SK-N-SH (cell line): ENCODE data around the gene SSTR3. TPM values are rescaled to one million over a fixed set of nuclear protein-coding genes. Genes with fewer than 3 reads are reported as not detected.

ENCODE experiments used
- CTCF ChIA-PET: fragments of 300-600, 350-600 bp; formaldehyde crosslinking; extraction: SDS; loops from one replicate; lab custom pipeline; 2021; lab: Yijun Ruan, JAX
- POLR2A ChIA-PET: fragments of 350-600 bp; sonication (Branson Sonifier 250); formaldehyde crosslinking; extraction: SDS; loops from one replicate; lab custom pipeline; 2020; ENCODE audit warnings: antibody characterized with exemption, inconsistent platforms; lab: Yijun Ruan, JAX
- DNase-seq: peaks from one replicate; pipeline ENCODE4 v3.0.0; 2012
- H2AFZ ChIP-seq: fragments of 200-600 bp; sonication (generic); 2 replicates; pipeline ENCODE4 v1.8.1; 2016; ENCODE audit warnings: antibody characterized with exemption, mild to moderate bottlenecking, low read depth
- H3F3A ChIP-seq: fragments of 200-600 bp; sonication (generic); replicated peaks from 2 replicates; pipeline ENCODE3; 2016; ENCODE audit warnings: antibody characterized with exemption, mild to moderate bottlenecking; ENCODE audit not compliant: insufficient read depth
- H3K27ac ChIP-seq, 2 experiments: fragments of 200-500 bp in 1 of 2; fragments of 200-600 bp in 1 of 2; sonication (Bioruptor generic) in 1 of 2; sonication (generic), shearing (Covaris generic) in 1 of 2; 2 replicates each; pipeline versions ENCODE4 v1.5.1 to v1.6.1; 2014 to 2016; ENCODE audit warnings: low read depth in 2 of 2, inconsistent platforms in 1 of 2, low read length in 1 of 2, mild to moderate bottlenecking in 1 of 2, mixed read lengths in 1 of 2
- H3K27me3 ChIP-seq: fragments of 200-600 bp; sonication (generic), shearing (Covaris generic); 2 replicates; pipeline ENCODE4 v1.6.1; 2016; ENCODE audit warnings: mixed run types; ENCODE audit not compliant: insufficient read depth
- H3K36me3 ChIP-seq, 2 experiments: fragments of 200-500 bp in 1 of 2; fragments of 200-600 bp in 1 of 2; sonication (Bioruptor generic) in 1 of 2; sonication (generic) in 1 of 2; replicated peaks in 1 of 2; 2 replicates each; pipeline versions ENCODE3 to v1.5.1; 2014 to 2016; ENCODE audit warnings: low read length in 1 of 2, mild to moderate bottlenecking in 1 of 2; ENCODE audit not compliant: insufficient read depth in 2 of 2, control insufficient read depth in 1 of 2
- H3K4me1 ChIP-seq, 2 experiments: fragments of 200-500 bp in 1 of 2; fragments of 200-600 bp in 1 of 2; sonication (Bioruptor generic) in 1 of 2; sonication (generic), shearing (Covaris generic) in 1 of 2; 2 replicates each; pipeline versions ENCODE4 v1.5.1 to v1.6.1; 2014 to 2016; ENCODE audit warnings: low read depth in 1 of 2, low read length in 1 of 2, mixed run types in 1 of 2; ENCODE audit not compliant: insufficient read depth in 2 of 2, control insufficient read depth in 1 of 2
- H3K4me2 ChIP-seq: fragments of 200-600 bp; sonication (generic), shearing (Covaris generic); 2 replicates; pipeline ENCODE4 v1.6.1; 2017; ENCODE audit warnings: mixed run types
- H3K4me3 ChIP-seq, 2 experiments: fragments of 200-500 bp in 1 of 2; fragments of 200-600 bp in 1 of 2; sonication (Bioruptor generic) in 1 of 2; sonication (generic), shearing (Covaris generic) in 1 of 2; 2 replicates each; pipeline versions ENCODE4 v1.5.1 to v1.8.1; 2014 to 2016; ENCODE audit warnings: low read depth in 2 of 2, inconsistent platforms in 1 of 2, low read length in 1 of 2, mild to moderate bottlenecking in 1 of 2, mixed read lengths in 1 of 2, moderate library complexity in 1 of 2
- H3K79me2 ChIP-seq: fragments of 200-600 bp; sonication (generic); 2 replicates; pipeline ENCODE4 v1.8.1; 2017; ENCODE audit warnings: mild to moderate bottlenecking; ENCODE audit not compliant: insufficient read depth
- H3K9ac ChIP-seq: fragments of 200-600 bp; sonication (generic); 2 replicates; pipeline ENCODE4 v1.6.1; 2017; ENCODE audit warnings: mixed run types
- H3K9me2 ChIP-seq: fragments of 200-600 bp; sonication (generic); 2 replicates; pipeline ENCODE4 v1.6.1; 2017; ENCODE audit warnings: mixed run types
- H3K9me3 ChIP-seq: fragments of 200-600 bp; sonication (generic); 2 replicates; pipeline ENCODE4 v1.6.1; 2017; ENCODE audit warnings: mixed run types, mild to moderate bottlenecking, moderate library complexity
- H4K20me1 ChIP-seq: fragments of 200-600 bp; sonication (generic); 2 replicates; pipeline ENCODE4 v1.6.1; 2017; ENCODE audit warnings: mild to moderate bottlenecking, mixed run types; ENCODE audit not compliant: insufficient read depth
- EP300 ChIP-seq, 2 experiments: IDR thresholded peaks; 2 replicates each; pipeline versions ENCODE4 v1.4.0 to v1.6.1; 2012; ENCODE audit warnings: borderline replicate concordance in 1 of 2, low read depth in 1 of 2, low read length in 1 of 2
- EZH2phosphoT487 ChIP-seq: fragments of 200-600 bp; sonication (generic); IDR thresholded peaks from 2 replicates; pipeline ENCODE4 v1.6.1; 2017; ENCODE audit warnings: low read depth, mixed run types, mild to moderate bottlenecking, antibody characterized with exemption, moderate library complexity, borderline replicate concordance
- FOSL2 ChIP-seq: IDR thresholded peaks from 2 replicates; pipeline ENCODE4 v1.4.0; 2012; ENCODE audit warnings: low read depth, mild to moderate bottlenecking, moderate library complexity, borderline replicate concordance
- GABPA ChIP-seq: IDR thresholded peaks from 2 replicates; pipeline ENCODE4 v1.4.0; 2012; ENCODE audit warnings: low read depth, mild to moderate bottlenecking
- JUND ChIP-seq: IDR thresholded peaks from 2 replicates; pipeline ENCODE4 v1.4.0; 2012
- MXI1 ChIP-seq: IDR thresholded peaks from 2 replicates; pipeline ENCODE4 v1.6.1; 2012; ENCODE audit warnings: mild to moderate bottlenecking, low read depth, low read length, improper control_type of control experiment
- NFIC ChIP-seq: IDR thresholded peaks from 2 replicates; pipeline ENCODE4 v1.4.0; 2012; ENCODE audit warnings: borderline replicate concordance
- POLR2AphosphoS5 ChIP-seq: IDR thresholded peaks from 2 replicates; pipeline ENCODE4 v1.6.1; 2012; ENCODE audit warnings: low read depth, low read length
- SIN3A ChIP-seq: IDR thresholded peaks from 2 replicates; pipeline ENCODE4 v1.6.1; 2012; ENCODE audit warnings: low read depth, mild to moderate bottlenecking, low read length, moderate library complexity, borderline replicate concordance
- SMC3 ChIP-seq: IDR thresholded peaks from 2 replicates; pipeline ENCODE4 v1.6.1; 2012; ENCODE audit warnings: low read depth, low read length, improper control_type of control experiment
- TAF1 ChIP-seq: IDR thresholded peaks from 2 replicates; pipeline ENCODE4 v1.6.1; 2012; ENCODE audit warnings: low read depth, mild to moderate bottlenecking, low read length, moderate library complexity, borderline replicate concordance
- TCF12 ChIP-seq: IDR thresholded peaks from 2 replicates; pipeline ENCODE4 v1.4.0; 2012
- TEAD4 ChIP-seq: IDR thresholded peaks from 2 replicates; pipeline ENCODE4 v1.4.0; 2012; ENCODE audit warnings: mild to moderate bottlenecking, borderline replicate concordance; ENCODE audit not compliant: insufficient read depth
- YY1 ChIP-seq: IDR thresholded peaks from 2 replicates; pipeline ENCODE4 v1.4.0; 2012; ENCODE audit warnings: low read depth, mild to moderate bottlenecking
- WGBS: methylation state at CpG from one replicate; pipeline ENCODE4 v1.1.6; 2017; ENCODE audit warnings: low lambda C conversion rate; 5-methylcytosine and 5-hydroxymethylcytosine counted together
- polyA plus RNA-seq, 3 experiments: library from polyadenylated mRNA; depleted of rRNA; stranded (reverse); fragments of >200 nt; gene quantifications; 2 replicates each; pipeline ENCODE4 v1.2.3, GENCODE V29; 2012
- TF ChIP-seq, protein P1 (sequence below): IDR thresholded peaks from 2 replicates; pipeline ENCODE4 v1.4.0; 2012; ENCODE audit warnings: low read depth
- TF ChIP-seq, protein P2 (sequence below): IDR thresholded peaks from 2 replicates; pipeline ENCODE4 v1.6.1; 2012; ENCODE audit warnings: mild to moderate bottlenecking, low read depth, low read length, moderate library complexity
- TF ChIP-seq, protein P3 (sequence below): IDR thresholded peaks from 2 replicates; pipeline ENCODE4 v1.4.0; 2012; ENCODE audit warnings: low read depth, borderline replicate concordance
- TF ChIP-seq, protein P4 (sequence below): IDR thresholded peaks from 2 replicates; pipeline ENCODE4; 2012
- TF ChIP-seq, protein P5 (sequence below): fragments of 150-350 bp; IDR thresholded peaks from 2 replicates; pipeline ENCODE4 v1.6.1; 2016; ENCODE audit warnings: mild to moderate bottlenecking, low read depth, low read length

Gene SSTR3
- polyA plus RNA-seq, 1 of the 3 experiments (the other 2 are of a cell fraction), result not detected

DNA sequence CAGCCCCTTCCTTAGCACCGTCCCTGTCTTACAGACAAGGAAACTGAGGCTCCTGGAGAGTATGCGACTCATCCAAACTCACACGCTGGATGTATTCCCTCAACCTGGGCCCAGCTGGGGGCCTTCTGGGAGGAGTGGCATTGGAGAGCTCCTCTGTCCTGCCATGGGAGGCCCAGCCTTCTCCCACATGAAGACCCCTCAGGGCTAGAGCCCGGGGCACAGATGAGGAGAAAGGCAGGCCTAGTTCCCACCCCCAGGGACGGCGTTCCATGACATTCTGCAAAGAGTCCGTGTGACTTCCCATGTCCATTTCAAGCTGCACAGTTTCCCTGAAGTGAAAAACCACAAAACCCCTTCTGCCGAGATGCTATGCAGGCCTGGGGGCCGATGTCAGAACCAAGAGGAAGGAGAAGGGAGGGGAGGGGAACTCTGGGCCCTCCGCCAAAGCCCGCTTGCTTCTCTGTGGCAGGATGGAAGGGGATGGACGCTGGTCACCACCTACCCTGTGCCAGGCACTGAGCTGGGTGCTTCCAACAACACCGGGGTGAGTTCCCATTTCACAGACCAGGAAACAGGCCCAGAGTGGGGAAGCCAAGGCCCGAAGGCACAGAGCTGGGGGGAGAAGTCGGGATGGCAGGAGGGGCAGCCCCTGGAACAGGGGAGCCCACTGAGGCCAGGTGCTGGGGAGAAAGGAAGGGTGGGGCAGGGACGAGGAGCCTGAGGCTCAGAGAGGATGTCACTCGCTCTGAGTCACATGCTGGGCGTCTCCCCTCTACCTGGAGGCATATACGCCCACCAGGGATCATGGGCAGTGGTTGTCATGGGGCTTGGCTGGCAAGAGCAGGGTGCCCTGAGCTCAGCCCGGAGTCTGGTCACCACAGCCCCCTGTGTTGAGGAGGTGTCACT, 16.1 kb upstream of the SSTR3 start:
- CTCF ChIA-PET, result interaction anchor here (1.1 to 5.9 kb wide), 2 partner anchors 23 to 32 kb away, joined by 3 to 52 read pairs; no protein-coding TSS in a partner anchor
- Histone ChIP-seq H4K20me1 (no peaks in the 10 kb centered on the region), H3K79me2 (no peaks in the 10 kb centered on the region), H3K36me3 (no peaks in the 10 kb centered on the region), H3K27me3 (no peaks in the 10 kb centered on the region), H3K27ac (peak overlapping the region; percentile 54 to 83; a peak in 3 of 4 replicates), H3K9me3 (no peaks in the 10 kb centered on the region), H2AFZ (no peak overlapping the region), H3K4me1 (peaks cover 15 to 22% of the 10 kb centered on the region in 2 experiments; a peak in 3 of 4 replicates), H3K4me3 (no peak overlapping the region), H3K9ac (no peak overlapping the region), H3K9me2 (no peaks in the 10 kb centered on the region), H3K4me2 (peak overlapping the region; percentile 73), H3F3A (peaks cover 23% of the 10 kb centered on the region)
- POLR2A ChIA-PET, result no interaction called here
- TF ChIP-seq GABPA, result no peak
- peak; percentile 89 for TF ChIP-seq NFIC
- TF ChIP-seq POLR2AphosphoS5, result peak; percentile 50; the same call in 1 of the 2 replicates
- TF ChIP-seq EP300 (IDR thresholded peaks at IDR 0.05; ENCODE audit: borderline replicate concordance in 1 of 2, low read depth in 1 of 2, low read length in 1 of 2), result peak in 1 of 2 experiments; percentile 64; a peak in 1 of 4 replicates
- no peak for TF ChIP-seq YY1
- no peak for TF ChIP-seq SMC3
- no peak for TF ChIP-seq TAF1
- TF ChIP-seq, protein P1, sequence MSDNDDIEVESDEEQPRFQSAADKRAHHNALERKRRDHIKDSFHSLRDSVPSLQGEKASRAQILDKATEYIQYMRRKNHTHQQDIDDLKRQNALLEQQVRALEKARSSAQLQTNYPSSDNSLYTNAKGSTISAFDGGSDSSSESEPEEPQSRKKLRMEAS, result peak; percentile 47; the same call in 1 of the 2 replicates
- TF ChIP-seq, protein P2, sequence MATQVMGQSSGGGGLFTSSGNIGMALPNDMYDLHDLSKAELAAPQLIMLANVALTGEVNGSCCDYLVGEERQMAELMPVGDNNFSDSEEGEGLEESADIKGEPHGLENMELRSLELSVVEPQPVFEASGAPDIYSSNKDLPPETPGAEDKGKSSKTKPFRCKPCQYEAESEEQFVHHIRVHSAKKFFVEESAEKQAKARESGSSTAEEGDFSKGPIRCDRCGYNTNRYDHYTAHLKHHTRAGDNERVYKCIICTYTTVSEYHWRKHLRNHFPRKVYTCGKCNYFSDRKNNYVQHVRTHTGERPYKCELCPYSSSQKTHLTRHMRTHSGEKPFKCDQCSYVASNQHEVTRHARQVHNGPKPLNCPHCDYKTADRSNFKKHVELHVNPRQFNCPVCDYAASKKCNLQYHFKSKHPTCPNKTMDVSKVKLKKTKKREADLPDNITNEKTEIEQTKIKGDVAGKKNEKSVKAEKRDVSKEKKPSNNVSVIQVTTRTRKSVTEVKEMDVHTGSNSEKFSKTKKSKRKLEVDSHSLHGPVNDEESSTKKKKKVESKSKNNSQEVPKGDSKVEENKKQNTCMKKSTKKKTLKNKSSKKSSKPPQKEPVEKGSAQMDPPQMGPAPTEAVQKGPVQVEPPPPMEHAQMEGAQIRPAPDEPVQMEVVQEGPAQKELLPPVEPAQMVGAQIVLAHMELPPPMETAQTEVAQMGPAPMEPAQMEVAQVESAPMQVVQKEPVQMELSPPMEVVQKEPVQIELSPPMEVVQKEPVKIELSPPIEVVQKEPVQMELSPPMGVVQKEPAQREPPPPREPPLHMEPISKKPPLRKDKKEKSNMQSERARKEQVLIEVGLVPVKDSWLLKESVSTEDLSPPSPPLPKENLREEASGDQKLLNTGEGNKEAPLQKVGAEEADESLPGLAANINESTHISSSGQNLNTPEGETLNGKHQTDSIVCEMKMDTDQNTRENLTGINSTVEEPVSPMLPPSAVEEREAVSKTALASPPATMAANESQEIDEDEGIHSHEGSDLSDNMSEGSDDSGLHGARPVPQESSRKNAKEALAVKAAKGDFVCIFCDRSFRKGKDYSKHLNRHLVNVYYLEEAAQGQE, result no peak
- TF ChIP-seq MXI1, result no peak
- no peak for TF ChIP-seq EZH2phosphoT487
- peak; percentile 91 for TF ChIP-seq TCF12
- TF ChIP-seq JUND, result no peak; the same call in 1 of the 2 replicates
- no peak for TF ChIP-seq FOSL2
- TF ChIP-seq, protein P3, sequence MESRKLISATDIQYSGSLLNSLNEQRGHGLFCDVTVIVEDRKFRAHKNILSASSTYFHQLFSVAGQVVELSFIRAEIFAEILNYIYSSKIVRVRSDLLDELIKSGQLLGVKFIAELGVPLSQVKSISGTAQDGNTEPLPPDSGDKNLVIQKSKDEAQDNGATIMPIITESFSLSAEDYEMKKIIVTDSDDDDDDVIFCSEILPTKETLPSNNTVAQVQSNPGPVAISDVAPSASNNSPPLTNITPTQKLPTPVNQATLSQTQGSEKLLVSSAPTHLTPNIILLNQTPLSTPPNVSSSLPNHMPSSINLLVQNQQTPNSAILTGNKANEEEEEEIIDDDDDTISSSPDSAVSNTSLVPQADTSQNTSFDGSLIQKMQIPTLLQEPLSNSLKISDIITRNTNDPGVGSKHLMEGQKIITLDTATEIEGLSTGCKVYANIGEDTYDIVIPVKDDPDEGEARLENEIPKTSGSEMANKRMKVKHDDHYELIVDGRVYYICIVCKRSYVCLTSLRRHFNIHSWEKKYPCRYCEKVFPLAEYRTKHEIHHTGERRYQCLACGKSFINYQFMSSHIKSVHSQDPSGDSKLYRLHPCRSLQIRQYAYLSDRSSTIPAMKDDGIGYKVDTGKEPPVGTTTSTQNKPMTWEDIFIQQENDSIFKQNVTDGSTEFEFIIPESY, result no peak
- TF ChIP-seq SIN3A, result no peak
- TF ChIP-seq, protein P4, sequence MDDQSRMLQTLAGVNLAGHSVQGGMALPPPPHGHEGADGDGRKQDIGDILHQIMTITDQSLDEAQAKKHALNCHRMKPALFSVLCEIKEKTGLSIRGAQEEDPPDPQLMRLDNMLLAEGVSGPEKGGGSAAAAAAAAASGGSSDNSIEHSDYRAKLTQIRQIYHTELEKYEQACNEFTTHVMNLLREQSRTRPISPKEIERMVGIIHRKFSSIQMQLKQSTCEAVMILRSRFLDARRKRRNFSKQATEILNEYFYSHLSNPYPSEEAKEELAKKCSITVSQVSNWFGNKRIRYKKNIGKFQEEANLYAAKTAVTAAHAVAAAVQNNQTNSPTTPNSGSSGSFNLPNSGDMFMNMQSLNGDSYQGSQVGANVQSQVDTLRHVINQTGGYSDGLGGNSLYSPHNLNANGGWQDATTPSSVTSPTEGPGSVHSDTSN, result peak; percentile 78
- TF ChIP-seq, protein P5, sequence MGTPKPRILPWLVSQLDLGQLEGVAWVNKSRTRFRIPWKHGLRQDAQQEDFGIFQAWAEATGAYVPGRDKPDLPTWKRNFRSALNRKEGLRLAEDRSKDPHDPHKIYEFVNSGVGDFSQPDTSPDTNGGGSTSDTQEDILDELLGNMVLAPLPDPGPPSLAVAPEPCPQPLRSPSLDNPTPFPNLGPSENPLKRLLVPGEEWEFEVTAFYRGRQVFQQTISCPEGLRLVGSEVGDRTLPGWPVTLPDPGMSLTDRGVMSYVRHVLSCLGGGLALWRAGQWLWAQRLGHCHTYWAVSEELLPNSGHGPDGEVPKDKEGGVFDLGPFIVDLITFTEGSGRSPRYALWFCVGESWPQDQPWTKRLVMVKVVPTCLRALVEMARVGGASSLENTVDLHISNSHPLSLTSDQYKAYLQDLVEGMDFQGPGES, result no peak
- no peak for TF ChIP-seq TEAD4
- WGBS, result 49% methylated on average over 15 of the region's 20 CpGs
- DNase-seq, result no peak
